VCaP (cell line): ENCODE results near the gene TMEM222.
"Not testable (repeated sequence)": the region's sequence is repeated elsewhere in the genome, so short reads cannot be mapped to it uniquely, and the experiment has no call there.

Experiments used
- H3K27ac ChIP-seq: fragments of 450-650 bp; 2 replicates; pipeline ENCODE4 v1.5.1; 2017
- TF ChIP-seq, protein P1 (sequence below): fragments of 450-650 bp; conservative IDR thresholded peaks from 2 replicates; pipeline ENCODE4 v1.5.1; 2017; ENCODE audit warnings: mild to moderate bottlenecking, moderate library complexity

The TMEM222 gene

GRCh38 chr1:27321813-27322568 lies at the start of gene TMEM222:
TMEM222 (plus strand) TSS chr1:27322163; CDS start chr1:27322198, 35 bp downstream.
- TF ChIP-seq, protein P1, sequence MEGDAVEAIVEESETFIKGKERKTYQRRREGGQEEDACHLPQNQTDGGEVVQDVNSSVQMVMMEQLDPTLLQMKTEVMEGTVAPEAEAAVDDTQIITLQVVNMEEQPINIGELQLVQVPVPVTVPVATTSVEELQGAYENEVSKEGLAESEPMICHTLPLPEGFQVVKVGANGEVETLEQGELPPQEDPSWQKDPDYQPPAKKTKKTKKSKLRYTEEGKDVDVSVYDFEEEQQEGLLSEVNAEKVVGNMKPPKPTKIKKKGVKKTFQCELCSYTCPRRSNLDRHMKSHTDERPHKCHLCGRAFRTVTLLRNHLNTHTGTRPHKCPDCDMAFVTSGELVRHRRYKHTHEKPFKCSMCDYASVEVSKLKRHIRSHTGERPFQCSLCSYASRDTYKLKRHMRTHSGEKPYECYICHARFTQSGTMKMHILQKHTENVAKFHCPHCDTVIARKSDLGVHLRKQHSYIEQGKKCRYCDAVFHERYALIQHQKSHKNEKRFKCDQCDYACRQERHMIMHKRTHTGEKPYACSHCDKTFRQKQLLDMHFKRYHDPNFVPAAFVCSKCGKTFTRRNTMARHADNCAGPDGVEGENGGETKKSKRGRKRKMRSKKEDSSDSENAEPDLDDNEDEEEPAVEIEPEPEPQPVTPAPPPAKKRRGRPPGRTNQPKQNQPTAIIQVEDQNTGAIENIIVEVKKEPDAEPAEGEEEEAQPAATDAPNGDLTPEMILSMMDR: no peak
- H3K27ac ChIP-seq: peak within 1 kb of the TSS; percentile 92

- no peak overlapping the region for H3K27ac ChIP-seq
- TF ChIP-seq, protein P1: no peak
These were observed 47.8 kb upstream of the TMEM222 start for GRCh38 chr1:27274204-27274603.

- H3K27ac ChIP-seq: no peak overlapping the region
- TF ChIP-seq, protein P1: no peak
These were observed 46.3 kb upstream of the TMEM222 start for GRCh38 chr1:27275696-27276095.

DNA sequence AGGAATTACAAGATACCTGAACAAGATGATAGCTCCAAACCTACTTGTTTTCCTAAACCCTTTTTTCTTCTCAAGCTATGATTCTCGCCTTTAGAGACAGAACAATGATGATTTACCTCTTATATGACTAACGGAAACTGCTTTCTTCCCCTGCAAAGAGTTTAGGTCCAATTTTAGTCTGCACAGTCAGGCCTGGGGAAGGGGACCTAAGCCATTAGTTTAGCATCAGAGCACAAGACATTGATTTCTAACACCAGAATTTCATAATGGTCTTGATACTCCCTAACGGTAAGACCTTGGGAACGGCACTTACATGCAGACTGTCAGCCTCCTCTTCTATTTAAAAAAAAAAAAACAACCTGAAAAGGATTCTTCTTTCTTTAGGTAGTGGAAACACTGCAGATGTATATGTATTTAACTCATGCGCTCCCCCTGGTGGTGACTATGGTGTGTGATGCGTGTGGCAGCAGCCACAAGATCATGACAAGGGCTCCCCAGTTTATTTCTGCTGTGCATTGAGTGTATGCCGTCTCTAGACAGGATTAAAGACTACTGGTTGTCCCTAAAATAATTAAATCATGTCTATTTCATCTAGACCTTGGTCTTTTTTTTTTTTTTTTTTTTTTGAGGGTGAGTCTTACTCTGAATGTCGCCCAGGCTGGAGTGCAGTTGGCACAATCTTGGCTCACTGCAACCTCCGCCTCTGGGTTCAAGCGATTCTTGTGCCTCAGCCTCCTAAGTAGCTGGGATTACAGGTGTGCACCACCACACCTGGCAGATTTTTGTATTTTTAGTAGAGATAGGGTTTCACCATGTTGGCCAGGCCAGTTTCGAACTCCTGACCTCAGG lies 37.3 kb upstream of the TMEM222 start:
- TF ChIP-seq, protein P1: peak; percentile 86
- H3K27ac ChIP-seq: no peak overlapping the region

GRCh38 chr1:27285274-27285660 lies 36.7 kb upstream of the TMEM222 start:
- TF ChIP-seq, protein P1: no peak
- H3K27ac ChIP-seq: no peak overlapping the region

DNA sequence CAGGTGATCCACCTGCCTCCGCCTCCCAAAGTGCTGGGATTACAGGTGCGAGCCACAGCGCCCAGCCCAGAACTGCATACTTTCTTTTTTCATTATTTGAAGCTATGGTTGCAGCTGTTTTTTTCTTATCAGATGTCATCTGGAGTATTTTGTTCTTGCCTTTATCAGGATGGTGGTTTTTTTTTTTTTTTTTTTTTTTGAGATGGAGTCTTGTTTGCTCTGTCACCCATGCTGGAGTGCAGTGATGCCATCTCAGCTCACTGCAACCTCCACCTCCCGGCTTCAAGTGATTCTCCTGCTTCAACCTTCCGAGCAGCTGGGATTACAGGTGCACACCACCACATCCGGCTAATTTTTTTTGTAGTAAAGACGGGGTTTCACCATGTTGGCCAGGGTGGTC lies 36.1 kb upstream of the TMEM222 start:
- not testable (repeated sequence) for H3K27ac ChIP-seq

DNA sequence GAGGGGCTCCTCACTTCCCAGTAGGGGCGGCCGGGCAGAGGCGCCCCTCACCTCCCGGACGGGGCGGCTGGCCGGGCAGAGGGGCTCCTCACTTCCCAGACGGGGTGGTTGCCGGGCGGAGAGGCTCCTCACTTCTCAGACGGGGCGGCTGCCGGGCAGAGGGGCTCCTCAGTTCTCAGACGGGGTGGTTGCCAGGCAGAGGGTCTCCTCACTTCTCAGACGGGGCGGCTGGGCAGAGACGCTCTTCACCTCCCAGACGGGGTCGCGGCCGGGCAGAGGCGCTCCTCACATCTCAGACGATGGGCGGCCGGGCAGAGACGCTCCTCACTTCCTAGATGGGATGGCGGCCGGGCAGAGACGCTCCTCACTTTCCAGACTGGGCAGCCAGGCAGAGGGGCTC lies 32.8 kb upstream of the TMEM222 start:
- H3K27ac ChIP-seq: not testable (repeated sequence)

DNA sequence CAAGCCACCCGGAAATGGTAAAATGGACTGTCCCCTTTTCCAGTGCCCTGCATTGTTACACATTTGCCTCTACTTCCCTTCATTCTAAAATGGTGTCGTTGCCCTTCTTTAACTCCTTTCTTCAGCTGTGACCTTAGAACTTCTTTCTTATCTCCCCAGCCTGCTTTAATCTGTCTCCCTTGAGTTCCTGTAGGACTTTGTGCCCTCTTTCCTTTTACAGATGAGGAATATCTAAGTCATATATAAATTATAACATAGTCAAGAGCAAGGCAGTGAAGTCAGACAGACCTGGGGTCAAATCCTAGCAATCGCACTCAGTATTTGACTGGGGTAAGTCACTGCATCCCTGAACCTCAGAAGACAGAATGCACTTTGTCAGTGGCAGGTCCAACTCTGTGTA lies 31.4 kb upstream of the TMEM222 start:
- TF ChIP-seq, protein P1: no peak

More for the DNA sequence above, 31.4 kb upstream of the TMEM222 start:
- H3K27ac ChIP-seq: no peak overlapping the region
